A549 (cell line): ENCODE results near the gene PHIP. TPM values are rescaled to one million over a fixed set of nuclear protein-coding genes. Genes with fewer than 3 reads are reported as not detected.

Experiments used
- ATAC-seq, 2 experiments: fragments of 200-7000 bp in 1 of 2; fragments of >200 bp in 1 of 2; cut with Nextera tagmentation in 1 of 2; cut with Tn5 transposase in 1 of 2; 3 replicates each; pipeline versions ENCODE4 v1.8.0 to v1.9.1; 2018 to 2020; ENCODE audit warnings: mild to moderate bottlenecking in 1 of 2, moderate library complexity in 1 of 2
- CTCF ChIA-PET: fragments of 300-600 bp; sonication (Branson Sonifier 250); formaldehyde crosslinking; extraction: SDS; loops from one replicate; lab custom pipeline; 2021; ENCODE audit warnings: antibody characterized with exemption, inconsistent platforms; lab: Yijun Ruan, JAX
- POLR2A ChIA-PET: fragments of 350-600 bp; formaldehyde crosslinking; extraction: SDS; loops from one replicate; lab custom pipeline; 2021; ENCODE audit warnings: antibody characterized with exemption, inconsistent platforms; lab: Yijun Ruan, JAX
- DNase-seq, 2 experiments: peaks; one replicate each; pipeline versions ENCODE4 v3.0.0 to v3.0.0-alpha.2; 2011 to 2016; ENCODE audit warnings: low read depth in 1 of 2, low spot score in 1 of 2
- FAIRE-seq: peaks from 2 replicates; lab custom pipeline; 2011; peaks lifted over from hg19 to GRCh38; lab: Jason Lieb, UNC
- H3K27ac ChIP-seq, 2 experiments: fragments of >200 bp; sonication (Bioruptor Twin); formaldehyde crosslinking; 3 replicates each; pipeline ENCODE4 v1.5.1; 2016 to 2017
- H3K4me1 ChIP-seq: fragments of >200 bp; sonication (Bioruptor Twin); formaldehyde crosslinking; 3 replicates; pipeline ENCODE4 v1.6.1; 2016
- H3K4me2 ChIP-seq: fragments of >200 bp; sonication (Bioruptor Twin); formaldehyde crosslinking; 3 replicates; pipeline ENCODE4 v1.6.1; 2016
- H3K4me3 ChIP-seq: fragments of >200 bp; sonication (Bioruptor Twin); formaldehyde crosslinking; 3 replicates; pipeline ENCODE4 v1.5.1; 2016
- H3K9me3 ChIP-seq: fragments of >200 bp; sonication (Bioruptor Twin); formaldehyde crosslinking; 3 replicates; pipeline ENCODE4 v1.6.1; 2016
- CBX2 ChIP-seq: fragments of 200-600 bp; sonication (generic); IDR thresholded peaks from 2 replicates; pipeline ENCODE4 v1.6.1; 2016; ENCODE audit warnings: low read depth, mild to moderate bottlenecking, borderline replicate concordance
- CEBPB ChIP-seq, 2 experiments: fragments of >200 bp in 1 of 2; sonication (Bioruptor Twin) in 1 of 2; formaldehyde crosslinking in 1 of 2; IDR thresholded peaks; 2 replicates each; pipeline ENCODE4 v1.6.1; 2012 to 2016
- EP300 ChIP-seq, 2 experiments: fragments of >200 bp; sonication (Bioruptor Twin); formaldehyde crosslinking; IDR thresholded peaks; 2 replicates in 1 of 2; 3 replicates in 1 of 2; pipeline ENCODE4 v1.6.1; 2016 to 2017
- FOSL2 ChIP-seq, 2 experiments: fragments of 450-650 bp in 1 of 2; fragments of >200 bp in 1 of 2; sonication (Bioruptor Twin) in 1 of 2; formaldehyde crosslinking; IDR thresholded peaks; 2 replicates each; pipeline versions ENCODE4 v1.5.0 to v1.6.1; 2016 to 2020; ENCODE audit warnings: mild to moderate bottlenecking in 1 of 2, moderate library complexity in 1 of 2
- GATA3 ChIP-seq: IDR thresholded peaks from 2 replicates; pipeline ENCODE4 v1.6.1; 2012; ENCODE audit warnings: borderline replicate concordance
- HOXA7 ChIP-seq: fragments of 250-450 bp; sonication (Bioruptor Pico); IDR thresholded peaks from 2 replicates; pipeline ENCODE4 v1.5.0; 2020; ENCODE audit warnings: mild to moderate bottlenecking, moderate library complexity
- HOXB5 ChIP-seq: fragments of 250-450 bp; sonication (Bioruptor Pico); IDR thresholded peaks from 2 replicates; pipeline ENCODE4 v1.5.0; 2020; ENCODE audit warnings: mild to moderate bottlenecking, moderate library complexity
- JUN ChIP-seq, 2 experiments: fragments of >200 bp; sonication (Bioruptor Twin); formaldehyde crosslinking; IDR thresholded peaks; 2 replicates in 1 of 2; 3 replicates in 1 of 2; pipeline ENCODE4 v1.6.1; 2016 to 2017
- KDM5A ChIP-seq: fragments of 200-600 bp; sonication (generic); IDR thresholded peaks from 2 replicates; pipeline ENCODE4 v1.6.1; 2016; ENCODE audit warnings: antibody characterized with exemption, mild to moderate bottlenecking
- MAZ ChIP-seq: fragments of 150-350 bp; IDR thresholded peaks from 2 replicates; pipeline ENCODE4 v1.6.1; 2014; ENCODE audit warnings: antibody characterized with exemption, low read depth, low read length, borderline replicate concordance
- POLR2AphosphoS2 ChIP-seq: conservative IDR thresholded peaks from 2 replicates; pipeline ENCODE4 v1.6.1; 2012; ENCODE audit warnings: low read length, improper control_type of control experiment, inconsistent platforms
- RAD21 ChIP-seq, 2 experiments: fragments of >200 bp in 1 of 2; sonication (Bioruptor Twin) in 1 of 2; formaldehyde crosslinking in 1 of 2; IDR thresholded peaks in 1 of 2; conservative IDR thresholded peaks in 1 of 2; 2 replicates in 1 of 2; 3 replicates in 1 of 2; pipeline ENCODE4 v1.6.1; 2012 to 2018; ENCODE audit warnings: inconsistent platforms in 1 of 2
- RFX5 ChIP-seq: fragments of 450-650 bp; IDR thresholded peaks from 2 replicates; pipeline ENCODE4 v1.7.1; 2014; ENCODE audit warnings: antibody characterized with exemption, mild to moderate bottlenecking, moderate library complexity
- RNF2 ChIP-seq: fragments of 200-600 bp; sonication (generic); IDR thresholded peaks from 2 replicates; pipeline ENCODE4 v1.6.1; 2016; ENCODE audit warnings: low read depth, mild to moderate bottlenecking, antibody characterized with exemption, moderate library complexity, borderline replicate concordance
- TFCP2L1 ChIP-seq: fragments of 250-450 bp; sonication (Bioruptor Pico); IDR thresholded peaks from 2 replicates; pipeline ENCODE4 v1.5.0; 2021; ENCODE audit warnings: mild to moderate bottlenecking
- ZFP36 ChIP-seq: fragments of 450-650 bp; IDR thresholded peaks from 2 replicates; pipeline ENCODE4 v1.6.1; 2014; ENCODE audit warnings: borderline replicate concordance; ENCODE audit not compliant: partially characterized antibody
- ZNF302 ChIP-seq: fragments of 250-450 bp; sonication (Bioruptor Pico); IDR thresholded peaks from 2 replicates; pipeline ENCODE4 v1.9.0; 2021; ENCODE audit warnings: inconsistent platforms, mild to moderate bottlenecking, moderate library complexity
- WGBS: methylation state at CpG from one replicate; pipeline ENCODE4 v1.1.6; 2017; ENCODE audit errors: missing lambda C conversion rate; 5-methylcytosine and 5-hydroxymethylcytosine counted together
- polyA plus RNA-seq, 4 experiments: library from polyadenylated mRNA; depleted of rRNA in 3 of 4; stranded (reverse); fragments of >200 nt; fragmentation: RNase III in 1 of 4; extraction: RNeasy Plus Mini Kit Qiagen cat#74134 plus additional on column Dnase treatment in 1 of 4; gene quantifications; 2 replicates in 3 of 4; 3 replicates in 1 of 4; pipeline ENCODE4 v1.2.3, GENCODE V29; 2011 to 2017
- TF ChIP-seq, protein P1 (sequence below): fragments of 200-600 bp; sonication (generic); IDR thresholded peaks from 2 replicates; pipeline ENCODE4 v1.6.1; 2016; ENCODE audit warnings: antibody characterized with exemption, mild to moderate bottlenecking, moderate library complexity
- TF ChIP-seq, protein P2 (sequence below): IDR thresholded peaks from 2 replicates; pipeline ENCODE4 v1.6.1; 2012
- TF ChIP-seq, protein P3 (sequence below): fragments of 250-450 bp; sonication (Bioruptor Pico); IDR thresholded peaks from 2 replicates; pipeline ENCODE4 v1.5.0; 2020; ENCODE audit warnings: low read depth, mild to moderate bottlenecking, moderate library complexity

PHIP gene
- polyA plus RNA-seq, 2 of the 4 experiments (the other 2 are of a cell fraction): 7.2 to 14.9 TPM

DNA sequence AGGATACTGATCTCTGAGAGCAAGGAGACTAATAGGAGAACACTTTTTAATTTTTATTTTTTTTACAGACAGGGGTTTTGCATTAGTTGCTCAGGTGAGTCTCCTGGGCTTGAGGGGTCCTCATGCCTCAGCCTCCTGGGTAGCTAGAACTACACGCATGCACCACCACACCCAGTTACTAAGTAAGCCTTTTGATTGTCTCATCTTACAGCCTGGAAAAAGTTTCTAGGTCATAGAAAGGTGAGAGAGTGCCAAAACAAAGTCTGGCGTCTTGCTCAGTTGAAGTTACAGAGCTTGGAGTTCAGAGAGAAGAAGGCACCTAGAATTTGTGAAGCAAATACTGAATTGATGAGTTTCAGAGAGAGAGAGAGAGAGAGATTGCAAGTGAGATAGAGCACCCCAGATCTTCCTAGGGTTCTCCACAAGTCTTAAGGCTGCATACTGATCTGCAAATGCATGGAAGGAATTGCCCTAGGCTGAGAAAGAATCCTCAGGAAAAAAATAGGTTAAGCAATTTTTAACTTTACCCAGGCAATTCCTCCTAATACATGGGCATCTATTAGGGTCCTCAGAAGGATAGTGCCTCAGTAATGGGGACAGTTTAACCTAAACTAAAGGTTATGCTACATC is 37.6 kb upstream of the PHIP start:
- no peaks in the 10 kb centered on the region for H3K4me1 ChIP-seq
- no peak overlapping the region for H3K27ac ChIP-seq
- no peak for FAIRE-seq
- no peak for TF ChIP-seq CBX2
- no peak for TF ChIP-seq HOXA7
- TF ChIP-seq, protein P1, sequence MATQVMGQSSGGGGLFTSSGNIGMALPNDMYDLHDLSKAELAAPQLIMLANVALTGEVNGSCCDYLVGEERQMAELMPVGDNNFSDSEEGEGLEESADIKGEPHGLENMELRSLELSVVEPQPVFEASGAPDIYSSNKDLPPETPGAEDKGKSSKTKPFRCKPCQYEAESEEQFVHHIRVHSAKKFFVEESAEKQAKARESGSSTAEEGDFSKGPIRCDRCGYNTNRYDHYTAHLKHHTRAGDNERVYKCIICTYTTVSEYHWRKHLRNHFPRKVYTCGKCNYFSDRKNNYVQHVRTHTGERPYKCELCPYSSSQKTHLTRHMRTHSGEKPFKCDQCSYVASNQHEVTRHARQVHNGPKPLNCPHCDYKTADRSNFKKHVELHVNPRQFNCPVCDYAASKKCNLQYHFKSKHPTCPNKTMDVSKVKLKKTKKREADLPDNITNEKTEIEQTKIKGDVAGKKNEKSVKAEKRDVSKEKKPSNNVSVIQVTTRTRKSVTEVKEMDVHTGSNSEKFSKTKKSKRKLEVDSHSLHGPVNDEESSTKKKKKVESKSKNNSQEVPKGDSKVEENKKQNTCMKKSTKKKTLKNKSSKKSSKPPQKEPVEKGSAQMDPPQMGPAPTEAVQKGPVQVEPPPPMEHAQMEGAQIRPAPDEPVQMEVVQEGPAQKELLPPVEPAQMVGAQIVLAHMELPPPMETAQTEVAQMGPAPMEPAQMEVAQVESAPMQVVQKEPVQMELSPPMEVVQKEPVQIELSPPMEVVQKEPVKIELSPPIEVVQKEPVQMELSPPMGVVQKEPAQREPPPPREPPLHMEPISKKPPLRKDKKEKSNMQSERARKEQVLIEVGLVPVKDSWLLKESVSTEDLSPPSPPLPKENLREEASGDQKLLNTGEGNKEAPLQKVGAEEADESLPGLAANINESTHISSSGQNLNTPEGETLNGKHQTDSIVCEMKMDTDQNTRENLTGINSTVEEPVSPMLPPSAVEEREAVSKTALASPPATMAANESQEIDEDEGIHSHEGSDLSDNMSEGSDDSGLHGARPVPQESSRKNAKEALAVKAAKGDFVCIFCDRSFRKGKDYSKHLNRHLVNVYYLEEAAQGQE: no peak
- TF ChIP-seq RNF2: no peak
- TF ChIP-seq JUN (IDR thresholded peaks at IDR 0.05): no peak
- no peak for TF ChIP-seq ZFP36
- TF ChIP-seq, protein P2, sequence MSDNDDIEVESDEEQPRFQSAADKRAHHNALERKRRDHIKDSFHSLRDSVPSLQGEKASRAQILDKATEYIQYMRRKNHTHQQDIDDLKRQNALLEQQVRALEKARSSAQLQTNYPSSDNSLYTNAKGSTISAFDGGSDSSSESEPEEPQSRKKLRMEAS: no peak
- no peak for TF ChIP-seq TFCP2L1 (CRISPR knock-in tag)
- TF ChIP-seq CEBPB (IDR thresholded peaks at IDR 0.05): no peak
- TF ChIP-seq, all 56 proteins: peak for 0
- 40% methylated on average over 2 of the region's 2 CpGs for WGBS
- H3K4me2 ChIP-seq: no peak overlapping the region
- H3K9me3 ChIP-seq: no peaks in the 10 kb centered on the region
- ATAC-seq (no peak), DNase-seq (no peak)
- POLR2A ChIA-PET: no interaction called here
- CTCF ChIA-PET: no interaction called here
- H3K4me3 ChIP-seq: no peak overlapping the region

DNA sequence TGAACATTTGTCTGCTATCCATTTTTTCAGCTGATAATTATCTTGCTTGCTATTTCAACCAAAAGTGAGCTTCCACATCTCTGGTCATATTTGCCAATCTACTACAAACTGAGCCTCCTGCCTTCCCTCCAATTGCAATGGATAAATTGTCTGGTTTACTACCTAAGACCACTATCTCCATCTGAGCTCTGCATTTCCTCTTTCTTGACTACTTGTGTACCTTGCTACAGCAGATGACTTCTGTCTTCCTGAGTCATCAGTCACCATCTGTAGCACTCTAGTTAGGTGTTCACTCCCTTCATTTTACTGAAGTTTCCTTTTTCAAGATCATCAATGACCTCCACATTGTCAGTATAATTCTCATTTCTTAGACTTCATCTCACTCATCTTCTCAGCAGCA is 33.5 kb upstream of the PHIP start:
- CTCF ChIA-PET: interaction anchor here (0.5 kb wide), 1 partner anchor 756 kb away, joined by 4 read pairs; no protein-coding TSS in a partner anchor
- ATAC-seq (no peak), DNase-seq (no peak), FAIRE-seq (no peak)
- Histone ChIP-seq H3K4me1 (no peaks in the 10 kb centered on the region), H3K27ac (no peak overlapping the region), H3K4me3 (no peak overlapping the region), H3K9me3 (no peaks in the 10 kb centered on the region), H3K4me2 (no peak overlapping the region)
- POLR2A ChIA-PET: no interaction called here
- TF ChIP-seq HOXB5 (CRISPR knock-in tag) (no peak), KDM5A (no peak), MAZ (no peak)

DNA sequence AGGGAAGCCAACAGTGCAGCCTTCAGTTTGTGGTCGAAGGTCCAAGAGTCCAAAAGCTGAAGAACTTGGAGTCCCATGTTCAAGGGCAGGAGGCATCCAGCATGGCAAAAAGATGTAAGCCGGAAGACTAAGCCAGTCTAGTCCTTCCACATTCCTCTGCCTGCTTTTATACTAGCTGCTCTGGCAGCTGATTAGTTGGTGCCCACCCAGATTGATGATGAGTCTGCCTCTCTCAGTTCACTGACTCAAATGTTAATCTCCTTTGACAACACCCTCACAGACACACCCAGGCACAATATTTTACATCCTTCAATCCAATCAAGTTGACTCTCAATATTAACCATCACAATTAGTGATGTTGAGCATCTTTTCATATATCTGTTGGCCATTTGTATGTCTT is 23.1 kb upstream of the PHIP start:
- DNase-seq: no peak
- POLR2A ChIA-PET: no interaction called here
- no peaks in the 10 kb centered on the region for H3K9me3 ChIP-seq
- CTCF ChIA-PET: no interaction called here
- no peak overlapping the region for H3K4me2 ChIP-seq
- WGBS: 41% methylated on average over 2 of the region's 2 CpGs
- TF ChIP-seq ZNF302 (CRISPR knock-in tag): no peak
- TF ChIP-seq, all 56 proteins: peak for 0
- FAIRE-seq (no peak), ATAC-seq (no peak)
- no peak overlapping the region for H3K27ac ChIP-seq
- no peak overlapping the region for H3K4me3 ChIP-seq
- no peaks in the 10 kb centered on the region for H3K4me1 ChIP-seq

DNA sequence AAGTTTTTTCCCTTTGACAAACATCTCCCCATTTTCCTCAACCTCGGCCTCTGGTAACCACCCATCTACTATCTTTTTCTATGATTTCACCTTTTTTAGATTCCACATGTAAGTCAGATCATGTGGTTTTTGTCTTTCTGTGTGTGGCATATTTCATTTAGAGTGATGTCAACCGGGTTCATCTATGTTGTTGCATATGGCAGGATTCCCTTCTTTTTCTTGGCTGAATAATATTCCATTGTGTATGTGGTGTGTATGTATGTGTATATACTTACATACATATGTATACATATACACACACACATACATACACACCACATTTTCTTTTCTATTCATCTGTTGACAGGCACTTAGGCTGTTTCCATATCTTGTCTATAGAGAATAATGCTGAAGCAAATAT is 22.2 kb upstream of the PHIP start:
- WGBS: 47% methylated on average over 2 of the region's 2 CpGs
- Histone ChIP-seq H3K4me1 (no peaks in the 10 kb centered on the region), H3K27ac (no peak overlapping the region), H3K9me3 (no peaks in the 10 kb centered on the region), H3K4me3 (no peak overlapping the region), H3K4me2 (no peak overlapping the region)
- TF ChIP-seq, protein P3, sequence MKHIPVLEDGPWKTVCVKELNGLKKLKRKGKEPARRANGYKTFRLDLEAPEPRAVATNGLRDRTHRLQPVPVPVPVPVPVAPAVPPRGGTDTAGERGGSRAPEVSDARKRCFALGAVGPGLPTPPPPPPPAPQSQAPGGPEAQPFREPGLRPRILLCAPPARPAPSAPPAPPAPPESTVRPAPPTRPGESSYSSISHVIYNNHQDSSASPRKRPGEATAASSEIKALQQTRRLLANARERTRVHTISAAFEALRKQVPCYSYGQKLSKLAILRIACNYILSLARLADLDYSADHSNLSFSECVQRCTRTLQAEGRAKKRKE (CRISPR knock-in tag): no peak
- TF ChIP-seq EP300 (IDR thresholded peaks at IDR 0.05) (no peak), POLR2AphosphoS2 (no peak), FOSL2 (IDR thresholded peaks at IDR 0.05) (no peak), FOSL2 (CRISPR knock-in tag; IDR thresholded peaks at IDR 0.05) (no peak), ZFP36 (no peak), RFX5 (no peak), RAD21 (conservative IDR thresholded peaks at IDR 0.05 in 1 of 2, IDR thresholded peaks at IDR 0.05 in 1 of 2) (no peak), GATA3 (no peak)
- ATAC-seq (no peak), FAIRE-seq (no peak), DNase-seq (no peak)
- CTCF ChIA-PET: no interaction called here
- POLR2A ChIA-PET: no interaction called here
